SK-N-MC (cell line): Measurements from ENCODE around the gene TPBG.

Experiments
- DNase-seq: peaks from one replicate; pipeline ENCODE4 v3.0.0-alpha.2; 2011; ENCODE audit warnings: low read depth, low spot score
- H3K27ac ChIP-seq: fragments of 200-600 bp; sonication (generic); 2 replicates; pipeline ENCODE4 v1.5.1; 2016; ENCODE audit warnings: mixed run types
- H3K36me3 ChIP-seq: fragments of 200-600 bp; sonication (generic); 2 replicates; pipeline ENCODE4 v1.6.1; 2017; ENCODE audit warnings: antibody characterized with exemption, low read length, mixed read lengths; ENCODE audit not compliant: insufficient read depth
- H3K4me3 ChIP-seq: fragments of 200-600 bp; sonication (generic); 2 replicates; pipeline ENCODE4 v1.5.1; 2016
- H3K9ac ChIP-seq: fragments of 200-600 bp; sonication (generic); 2 replicates; pipeline ENCODE4 v1.8.0; 2017; ENCODE audit warnings: mixed run types, mixed read lengths; ENCODE audit not compliant: insufficient read length
- H3K9me3 ChIP-seq: fragments of 200-600 bp; sonication (generic); 2 replicates; pipeline ENCODE4 v1.6.1; 2017; ENCODE audit warnings: low read depth, mild to moderate bottlenecking, antibody characterized with exemption, low read length, moderate library complexity, mixed read lengths
- EZH2 ChIP-seq: fragments of 200-600 bp; sonication (generic); IDR thresholded peaks from one replicate; pipeline ENCODE4 v1.6.1; 2017; ENCODE audit warnings: antibody characterized with exemption
- FOXP2 ChIP-seq: optimal IDR thresholded peaks from 2 replicates; pipeline ENCODE3; 2011; ENCODE audit warnings: mild to moderate bottlenecking, moderate library complexity; ENCODE audit not compliant: insufficient read depth; ENCODE audit errors: extremely low read length, control extremely low read depth
- POLR2AphosphoS5 ChIP-seq: IDR thresholded peaks from 2 replicates; pipeline ENCODE4 v1.6.1; 2012; ENCODE audit warnings: mild to moderate bottlenecking, low read depth, low read length, borderline replicate concordance

TPBG gene

DNA sequence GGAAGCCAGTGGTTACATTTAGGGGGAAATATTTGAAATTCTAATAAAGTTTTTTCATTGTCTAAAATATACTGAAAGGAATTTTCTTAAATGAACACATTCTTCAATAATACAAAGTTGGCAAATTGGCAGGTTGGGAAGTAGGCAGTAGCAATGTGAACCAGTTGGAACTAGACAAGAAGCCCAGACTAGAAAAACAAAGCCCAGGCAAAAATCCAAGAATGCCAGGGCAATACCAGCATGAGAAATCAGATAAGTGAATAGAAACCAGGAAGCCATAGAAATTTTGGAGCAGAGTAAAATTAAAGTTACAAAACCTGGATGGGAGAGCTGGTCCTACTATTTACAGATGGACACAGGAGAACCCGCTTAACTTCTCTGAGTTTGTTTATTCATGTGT, 52.2 kb downstream of the TPBG start:
- TF ChIP-seq EZH2: no peak
- no peak for TF ChIP-seq POLR2AphosphoS5
- TF ChIP-seq FOXP2: no peak
- no peak for DNase-seq
- no peak overlapping the region for H3K27ac ChIP-seq

DNA sequence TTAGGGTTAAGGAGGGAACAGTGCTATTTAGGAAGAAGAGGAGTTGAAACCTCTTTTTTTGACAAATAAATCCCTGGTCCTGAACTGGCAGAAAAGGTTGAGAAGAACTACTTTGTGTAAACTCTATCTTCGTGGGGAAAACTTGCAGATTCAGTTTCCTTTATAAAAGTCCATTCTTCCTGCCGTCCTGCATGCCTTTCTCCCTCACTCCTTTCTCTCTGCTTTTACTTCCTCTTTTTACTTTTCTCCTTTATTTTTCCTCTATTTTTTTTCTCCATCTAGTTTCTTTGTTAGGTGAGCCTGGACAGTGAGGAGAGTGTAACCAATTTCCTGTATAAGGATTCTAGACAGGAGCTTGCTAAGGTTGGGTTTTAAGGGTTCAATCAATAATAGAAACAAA, 52.7 kb downstream of the TPBG start:
- TF ChIP-seq POLR2AphosphoS5 (no peak), FOXP2 (no peak), EZH2 (no peak)
- Histone ChIP-seq H3K9ac (no peak overlapping the region), H3K36me3 (no peaks in the 10 kb centered on the region), H3K27ac (no peak overlapping the region), H3K4me3 (no peak overlapping the region), H3K9me3 (no peaks in the 10 kb centered on the region)
- no peak for DNase-seq

More for the DNA sequence above, 52.2 kb downstream of the TPBG start:
- H3K9me3 ChIP-seq: no peaks in the 10 kb centered on the region
- H3K36me3 ChIP-seq: no peaks in the 10 kb centered on the region
- H3K9ac ChIP-seq: no peak overlapping the region
- no peak overlapping the region for H3K4me3 ChIP-seq
